Loucy (cell line): ENCODE results near the gene BTBD1.

Source experiments
- CTCF ChIP-seq: fragments of 200-600 bp; sonication (generic); conservative IDR thresholded peaks from 2 replicates; pipeline ENCODE4 v1.5.1; 2014; ENCODE audit warnings: mild to moderate bottlenecking, antibody characterized with exemption, low read length
- EZH2phosphoT487 ChIP-seq: fragments of 200-600 bp; IDR thresholded peaks from 2 replicates; pipeline ENCODE4 v1.6.1; 2018; ENCODE audit warnings: antibody characterized with exemption, mild to moderate bottlenecking, moderate library complexity, borderline replicate concordance

- TF ChIP-seq CTCF (no peak), EZH2phosphoT487 (no peak)
Measured at GRCh38 chr15:82979726-82980125, 87.3 kb downstream of the BTBD1 start.
